ENCODE results near the gene SRP14.

Gene SRP14

GRCh38 chr15:40047415-40048210 is 8.6 kb upstream of the SRP14 start:
- H3K4me1 ChIP-seq (ENCODE audit: insufficient read depth, low read length), result peaks cover 20% of the 10 kb centered on the region
- WGBS, result 55% methylated on average over 14 of the region's 15 CpGs
- H3K9me3 ChIP-seq (ENCODE audit: insufficient read depth, low read depth, low read length), result no peaks in the 10 kb centered on the region
- no peaks in the 10 kb centered on the region for H3K27me3 ChIP-seq (ENCODE audit: insufficient read depth, low read length)
- H3K27ac ChIP-seq (ENCODE audit: low read depth, low read length), result no peak overlapping the region
- H3K9ac ChIP-seq (ENCODE audit: low read depth, low read length), result no peak overlapping the region
- H3K4me3 ChIP-seq (ENCODE audit: low read length), result no peak overlapping the region
- no peaks in the 10 kb centered on the region for H3K36me3 ChIP-seq (ENCODE audit: insufficient read depth, low read length)

GRCh38 chr15:40046721-40047414 is 7.9 kb upstream of the SRP14 start:
- 85% methylated on average over 5 of the region's 5 CpGs for WGBS
- Histone ChIP-seq H3K36me3 (ENCODE audit: insufficient read depth, low read length) (no peaks in the 10 kb centered on the region), H3K9me3 (ENCODE audit: insufficient read depth, low read depth, low read length) (no peaks in the 10 kb centered on the region), H3K4me3 (ENCODE audit: low read length) (no peak overlapping the region), H3K4me1 (ENCODE audit: insufficient read depth, low read length) (peaks cover 20% of the 10 kb centered on the region), H3K9ac (ENCODE audit: low read depth, low read length) (no peak overlapping the region), H3K27ac (ENCODE audit: low read depth, low read length) (no peak overlapping the region), H3K27me3 (ENCODE audit: insufficient read depth, low read length) (no peaks in the 10 kb centered on the region)

- Histone ChIP-seq H3K36me3 (ENCODE audit: insufficient read depth, low read length) (no peaks in the 10 kb centered on the region), H3K27me3 (ENCODE audit: insufficient read depth, low read length) (no peaks in the 10 kb centered on the region), H3K9ac (ENCODE audit: low read depth, low read length) (no peak overlapping the region), H3K4me3 (ENCODE audit: low read length) (peak overlapping the region; percentile 26; the same call in 1 of the 2 replicates), H3K27ac (ENCODE audit: low read depth, low read length) (no peak overlapping the region), H3K9me3 (ENCODE audit: insufficient read depth, low read depth, low read length) (no peaks in the 10 kb centered on the region), H3K4me1 (ENCODE audit: insufficient read depth, low read length) (peaks cover 14% of the 10 kb centered on the region)
- WGBS, result 45% methylated on average over 6 of the region's 6 CpGs
Measured at GRCh38 chr15:40045572-40046217, 6.7 kb upstream of the SRP14 start.

GRCh38 chr15:40044717-40045571 is 6.0 kb upstream of the SRP14 start:
- Histone ChIP-seq H3K9ac (ENCODE audit: low read depth, low read length) (peak overlapping the region; percentile 23; the same call in 1 of the 2 replicates), H3K36me3 (ENCODE audit: insufficient read depth, low read length) (no peaks in the 10 kb centered on the region)
- WGBS, result 12% methylated on average over 22 of the region's 22 CpGs

GRCh38 chr15:40043927-40044716 is 5.1 kb upstream of the SRP14 start:
- Histone ChIP-seq H3K36me3 (ENCODE audit: insufficient read depth, low read length) (no peaks in the 10 kb centered on the region), H3K4me1 (ENCODE audit: insufficient read depth, low read length) (peaks cover 19% of the 10 kb centered on the region), H3K27ac (ENCODE audit: low read depth, low read length) (no peak overlapping the region), H3K27me3 (ENCODE audit: insufficient read depth, low read length) (no peaks in the 10 kb centered on the region), H3K9me3 (ENCODE audit: insufficient read depth, low read depth, low read length) (no peaks in the 10 kb centered on the region), H3K9ac (ENCODE audit: low read depth, low read length) (no peak overlapping the region), H3K4me3 (ENCODE audit: low read length) (no peak overlapping the region)
- 85% methylated on average over 10 of the region's 10 CpGs for WGBS

More at GRCh38 chr15:40044717-40045571, 6.0 kb upstream of the SRP14 start:
- Histone ChIP-seq H3K4me3 (ENCODE audit: low read length) (peak overlapping the region; percentile 38), H3K27ac (ENCODE audit: low read depth, low read length) (no peak overlapping the region), H3K27me3 (ENCODE audit: insufficient read depth, low read length) (no peaks in the 10 kb centered on the region), H3K4me1 (ENCODE audit: insufficient read depth, low read length) (peaks cover 17% of the 10 kb centered on the region), H3K9me3 (ENCODE audit: insufficient read depth, low read depth, low read length) (no peaks in the 10 kb centered on the region)

- H3K4me1 ChIP-seq (ENCODE audit: insufficient read depth, low read length), result peaks cover 19% of the 10 kb centered on the region
- H3K27me3 ChIP-seq (ENCODE audit: insufficient read depth, low read length), result no peaks in the 10 kb centered on the region
- 93% methylated on average over 5 of the region's 5 CpGs for WGBS
- no peak overlapping the region for H3K27ac ChIP-seq (ENCODE audit: low read depth, low read length)
- no peak overlapping the region for H3K4me3 ChIP-seq (ENCODE audit: low read length)
- H3K9me3 ChIP-seq (ENCODE audit: insufficient read depth, low read depth, low read length), result no peaks in the 10 kb centered on the region
- H3K9ac ChIP-seq (ENCODE audit: low read depth, low read length), result no peak overlapping the region
- peaks cover 3% of the 10 kb centered on the region for H3K36me3 ChIP-seq (ENCODE audit: insufficient read depth, low read length)
Measured at GRCh38 chr15:40042791-40043320, 3.9 kb upstream of the SRP14 start.

- H3K36me3 ChIP-seq (ENCODE audit: insufficient read depth, low read length), result peaks cover 24% of the 10 kb centered on the region
- no peak overlapping the region for H3K27ac ChIP-seq (ENCODE audit: low read depth, low read length)
- peaks cover 14% of the 10 kb centered on the region for H3K4me1 ChIP-seq (ENCODE audit: insufficient read depth, low read length)
- H3K9ac ChIP-seq (ENCODE audit: low read depth, low read length), result no peak overlapping the region
- H3K4me3 ChIP-seq (ENCODE audit: low read length), result no peak overlapping the region
- H3K27me3 ChIP-seq (ENCODE audit: insufficient read depth, low read length), result no peaks in the 10 kb centered on the region
- 87% methylated on average over 3 of the region's 3 CpGs for WGBS
- no peaks in the 10 kb centered on the region for H3K9me3 ChIP-seq (ENCODE audit: insufficient read depth, low read depth, low read length)
Measured at GRCh38 chr15:40040770-40041169, 1.8 kb upstream of the SRP14 start.

- Histone ChIP-seq H3K27me3 (ENCODE audit: insufficient read depth, low read length) (no peaks in the 10 kb centered on the region), H3K9me3 (ENCODE audit: insufficient read depth, low read depth, low read length) (no peaks in the 10 kb centered on the region), H3K9ac (ENCODE audit: low read depth, low read length) (no peak overlapping the region), H3K27ac (ENCODE audit: low read depth, low read length) (no peak overlapping the region), H3K36me3 (ENCODE audit: insufficient read depth, low read length) (peaks cover 29% of the 10 kb centered on the region), H3K4me3 (ENCODE audit: low read length) (no peak overlapping the region), H3K4me1 (ENCODE audit: insufficient read depth, low read length) (peaks cover 9% of the 10 kb centered on the region)
- WGBS, result 86% methylated on average over 6 of the region's 6 CpGs
Measured at GRCh38 chr15:40040293-40040635, 1.3 kb upstream of the SRP14 start.

- Histone ChIP-seq H3K9ac (ENCODE audit: low read depth, low read length) (peak overlapping the region; percentile 87), H3K9me3 (ENCODE audit: insufficient read depth, low read depth, low read length) (no peaks in the 10 kb centered on the region), H3K4me3 (ENCODE audit: low read length) (peak overlapping the region; percentile 79), H3K27ac (ENCODE audit: low read depth, low read length) (peak overlapping the region; percentile 70; the same call in 1 of the 2 replicates), H3K4me1 (ENCODE audit: insufficient read depth, low read length) (peaks cover 4% of the 10 kb centered on the region; the same call in 1 of the 2 replicates), H3K27me3 (ENCODE audit: insufficient read depth, low read length) (no peaks in the 10 kb centered on the region), H3K36me3 (ENCODE audit: insufficient read depth, low read length) (peaks cover 47% of the 10 kb centered on the region)
- 1% methylated on average over 18 of the region's 18 CpGs for WGBS
Measured at GRCh38 chr15:40038275-40038637, 725 bp downstream of the SRP14 start.

GRCh38 chr15:40037721-40038120 is 1.3 kb downstream of the SRP14 start:
- peaks cover 4% of the 10 kb centered on the region; the same call in 1 of the 2 replicates for H3K4me1 ChIP-seq (ENCODE audit: insufficient read depth, low read length)
- H3K4me3 ChIP-seq (ENCODE audit: low read length), result peak overlapping the region; percentile 79
- H3K27ac ChIP-seq (ENCODE audit: low read depth, low read length), result no peak overlapping the region
- 82% methylated on average over 3 of the region's 3 CpGs for WGBS
- peaks cover 53% of the 10 kb centered on the region for H3K36me3 ChIP-seq (ENCODE audit: insufficient read depth, low read length)
- H3K27me3 ChIP-seq (ENCODE audit: insufficient read depth, low read length), result no peaks in the 10 kb centered on the region
- H3K9me3 ChIP-seq (ENCODE audit: insufficient read depth, low read depth, low read length), result no peaks in the 10 kb centered on the region
- peak overlapping the region; percentile 87; the same call in 1 of the 2 replicates for H3K9ac ChIP-seq (ENCODE audit: low read depth, low read length)

Measured in HUES64 (cell line).